Stomach (tissue), 9 donors: ENCODE data around the gene KASH5. TPM values are rescaled to one million over a fixed set of nuclear protein-coding genes. Genes with fewer than 3 reads are reported as not detected.

Experiments
- DNase-seq, 2 donors: peaks; one replicate each; pipeline versions ENCODE4 v3.0.0 to v3.0.0-alpha.2; 2013 to 2019
- H3K27ac ChIP-seq, 5 donors: fragments of 200-600 bp in 4 of 5; sonication (generic) in 4 of 5; one replicate each; pipeline ENCODE4 v1.5.1; 2013 to 2019; ENCODE audit warnings: mild to moderate bottlenecking in 1 of 5, moderate library complexity in 1 of 5
- H3K27me3 ChIP-seq, 3 donors: fragments of 200-600 bp; sonication (generic); one replicate each; pipeline ENCODE4 v1.5.1; 2017 to 2019; ENCODE audit warnings: mixed run types in 1 of 3
- H3K36me3 ChIP-seq, 4 donors: fragments of 200-600 bp; sonication (generic); 1 replicate in 3 of 4; 2 replicates in 1 of 4; pipeline ENCODE4 v1.5.1; 2016 to 2019
- H3K4me1 ChIP-seq, 4 donors: fragments of 200-600 bp; sonication (generic); one replicate each; pipeline ENCODE4 v1.5.1; 2016 to 2019
- H3K4me3 ChIP-seq, 4 donors: fragments of 200-600 bp; sonication (generic) in 3 of 4; one replicate each; pipeline ENCODE4 v1.5.1; 2016 to 2019; ENCODE audit warnings: mild to moderate bottlenecking in 1 of 4
- H3K9me3 ChIP-seq, 4 donors: fragments of 200-600 bp; sonication (generic); one replicate each; pipeline ENCODE4 v1.5.1; 2016 to 2019
- EP300 ChIP-seq: sonication (generic); formaldehyde crosslinking; IDR thresholded peaks from one replicate; pipeline ENCODE4 v1.6.1; 2017; ENCODE audit warnings: antibody characterized with exemption
- POLR2A ChIP-seq, 4 donors: fragments of 450-650 bp; IDR thresholded peaks; one replicate each; pipeline ENCODE4 v1.6.1; 2016; ENCODE audit warnings: antibody characterized with exemption in 4 of 4, control low read depth in 2 of 4, mild to moderate bottlenecking in 1 of 4, moderate library complexity in 1 of 4
- POLR2AphosphoS5 ChIP-seq, 3 donors: sonication (generic); formaldehyde crosslinking; IDR thresholded peaks; one replicate each; pipeline ENCODE4 v1.6.1; 2016; ENCODE audit warnings: antibody characterized with exemption in 3 of 3
- WGBS, 5 donors: extraction: QIAGEN DNeasy Blood & Tissue Kit in 3 of 5; methylation state at CpG; one replicate each; pipeline versions ENCODE4 v1.1.5 to v1.1.7; 2013 to 2018; 5-methylcytosine and 5-hydroxymethylcytosine counted together
- intact Hi-C: fragments of 100-400 bp; cut with DNase I; formaldehyde crosslinking; loops from one replicate; pipeline ENCODE4 v1.15.1; 2023; ENCODE audit warnings: low total_unique reads
- polyA plus RNA-seq, 3 donors: library from polyadenylated mRNA; stranded (reverse); fragments of 200-250 nt; gene quantifications; one replicate each; pipeline ENCODE4 v1.2.3, GENCODE V29; 2013
- total RNA-seq, 5 donors: library from RNA; depleted of rRNA; stranded (reverse); fragments of >200 nt; gene quantifications; one replicate each; pipeline versions ENCODE4 v1.1.0 to v1.2.3, GENCODE V29; 2014 to 2016
- TF ChIP-seq, protein P1 (sequence below), 7 experiments: fragments of 450-650 bp in 4 of 7; fragments of 200-600 bp in 3 of 7; sonication (generic) in 3 of 7; IDR thresholded peaks; one replicate each; pipeline ENCODE4 v1.5.1; 2016 to 2019; ENCODE audit warnings: antibody characterized with exemption in 7 of 7, control low read depth in 2 of 7, mild to moderate bottlenecking in 1 of 7
- donor health status: healthy with polysubstance abuse.
- donor health status: Bipolar disorder and iron deficiency.
- donor health status: healthy.

KASH5 gene
- total and polyA plus RNA-seq, 8 donors = 0.20 to 0.37 TPM; not detected in 6

- intact Hi-C loops = loop anchor here (5.0 kb wide), 1 partner anchor 35 kb away; no protein-coding TSS in a partner anchor
- Histone ChIP-seq H3K9me3 (no peaks in the 10 kb centered on the region), H3K27ac (no peak overlapping the region), H3K36me3 (no peaks in the 10 kb centered on the region), H3K4me1 (peaks cover 0 to 1% (median 0%) of the 10 kb centered on the region in 4 donors), H3K4me3 (no peak overlapping the region), H3K27me3 (peaks cover 0 to 52% (median 7%) of the 10 kb centered on the region in 3 donors)
- WGBS, 5 donors = 74 to 81% (median 75%) methylated on average over 8 of the region's 8 CpGs
- DNase-seq = no peak
- TF ChIP-seq, protein P1, sequence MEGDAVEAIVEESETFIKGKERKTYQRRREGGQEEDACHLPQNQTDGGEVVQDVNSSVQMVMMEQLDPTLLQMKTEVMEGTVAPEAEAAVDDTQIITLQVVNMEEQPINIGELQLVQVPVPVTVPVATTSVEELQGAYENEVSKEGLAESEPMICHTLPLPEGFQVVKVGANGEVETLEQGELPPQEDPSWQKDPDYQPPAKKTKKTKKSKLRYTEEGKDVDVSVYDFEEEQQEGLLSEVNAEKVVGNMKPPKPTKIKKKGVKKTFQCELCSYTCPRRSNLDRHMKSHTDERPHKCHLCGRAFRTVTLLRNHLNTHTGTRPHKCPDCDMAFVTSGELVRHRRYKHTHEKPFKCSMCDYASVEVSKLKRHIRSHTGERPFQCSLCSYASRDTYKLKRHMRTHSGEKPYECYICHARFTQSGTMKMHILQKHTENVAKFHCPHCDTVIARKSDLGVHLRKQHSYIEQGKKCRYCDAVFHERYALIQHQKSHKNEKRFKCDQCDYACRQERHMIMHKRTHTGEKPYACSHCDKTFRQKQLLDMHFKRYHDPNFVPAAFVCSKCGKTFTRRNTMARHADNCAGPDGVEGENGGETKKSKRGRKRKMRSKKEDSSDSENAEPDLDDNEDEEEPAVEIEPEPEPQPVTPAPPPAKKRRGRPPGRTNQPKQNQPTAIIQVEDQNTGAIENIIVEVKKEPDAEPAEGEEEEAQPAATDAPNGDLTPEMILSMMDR (IDR thresholded peaks at IDR 0.05) = no peak
- no peak for TF ChIP-seq POLR2A (IDR thresholded peaks at IDR 0.05)
- no peak for TF ChIP-seq EP300
- TF ChIP-seq POLR2AphosphoS5 (IDR thresholded peaks at IDR 0.05) = no peak
These were observed 8.9 kb downstream of the KASH5 start for GRCh38 chr19:49396738-49397505.

GRCh38 chr19:49398001-49398615 lies 10.1 kb downstream of the KASH5 start:
- intact Hi-C loops = loop anchor here (5.0 kb wide), 1 partner anchor 34 kb away; no protein-coding TSS in a partner anchor
- Histone ChIP-seq H3K9me3 (no peaks in the 10 kb centered on the region), H3K4me3 (no peak overlapping the region), H3K4me1 (no peaks in the 10 kb centered on the region), H3K36me3 (no peaks in the 10 kb centered on the region), H3K27me3 (peaks cover 0 to 55% (median 7%) of the 10 kb centered on the region in 3 donors), H3K27ac (no peak overlapping the region)
- 50 to 69% (median 53%) methylated on average over 11 of the region's 11 CpGs for WGBS, 5 donors
- TF ChIP-seq, protein P1 (IDR thresholded peaks at IDR 0.05) = no peak
- TF ChIP-seq POLR2AphosphoS5 (IDR thresholded peaks at IDR 0.05) (no peak), POLR2A (IDR thresholded peaks at IDR 0.05) (no peak), EP300 (no peak)
- no peak for DNase-seq

GRCh38 chr19:49398931-49399330 lies 10.9 kb downstream of the KASH5 start:
- 83 to 91% (median 84%) methylated on average over 6 of the region's 6 CpGs for WGBS, 5 donors
- peaks cover 0 to 55% (median 6%) of the 10 kb centered on the region in 3 donors for H3K27me3 ChIP-seq
- no peak for DNase-seq
- intact Hi-C loops = loop anchor here (5.0 kb wide), 1 partner anchor 33 kb away; no protein-coding TSS in a partner anchor
- H3K9me3 ChIP-seq = no peaks in the 10 kb centered on the region
- H3K36me3 ChIP-seq = no peaks in the 10 kb centered on the region
- no peaks in the 10 kb centered on the region for H3K4me1 ChIP-seq
- TF ChIP-seq POLR2A (IDR thresholded peaks at IDR 0.05) (no peak), POLR2AphosphoS5 (IDR thresholded peaks at IDR 0.05) (no peak), EP300 (no peak)
- TF ChIP-seq, protein P1 (IDR thresholded peaks at IDR 0.05) = no peak
- H3K27ac ChIP-seq = no peak overlapping the region
- no peak overlapping the region for H3K4me3 ChIP-seq

DNA sequence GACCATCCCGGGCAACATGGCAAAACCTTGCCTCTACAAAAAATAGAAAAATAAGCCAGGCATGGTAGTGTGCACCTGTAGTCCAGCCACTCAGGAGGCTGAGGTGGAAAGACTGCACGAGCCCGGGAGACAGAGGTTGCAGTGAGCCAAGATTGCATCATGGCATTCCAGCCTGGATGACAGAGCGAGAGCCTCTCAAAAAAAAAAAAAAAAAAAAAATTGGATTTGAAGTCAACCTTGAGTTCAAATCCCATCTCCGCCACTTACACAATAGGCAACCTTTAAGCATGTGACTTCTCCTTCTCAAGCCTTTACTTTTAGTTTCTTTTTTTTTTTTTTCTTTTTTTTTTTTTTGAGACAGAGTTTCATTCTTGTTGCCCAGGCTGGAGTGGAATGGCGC lies 12.0 kb downstream of the KASH5 start:
- intact Hi-C loops = no loop called here
- H3K36me3 ChIP-seq = no peaks in the 10 kb centered on the region
- no peaks in the 10 kb centered on the region for H3K9me3 ChIP-seq
- WGBS, 5 donors = 87 to 93% (median 90%) methylated on average over 6 of the region's 6 CpGs
- no peak overlapping the region for H3K4me3 ChIP-seq
- H3K27ac ChIP-seq = no peak overlapping the region
- TF ChIP-seq, protein P1 (IDR thresholded peaks at IDR 0.05) = no peak
- TF ChIP-seq POLR2AphosphoS5 (IDR thresholded peaks at IDR 0.05) = no peak
- no peak for DNase-seq
- H3K27me3 ChIP-seq = peaks cover 0 to 48% (median 0%) of the 10 kb centered on the region in 3 donors
- no peaks in the 10 kb centered on the region for H3K4me1 ChIP-seq
